Stimulated activated CD4-positive, alpha-beta T cell treated with anti-CD3 and anti-CD28 coated beads, Interleukin-1b, Interleukin-23, amount 100 ng/mL, for 1 hour (primary cell): ENCODE data around the gene PARP12.

ENCODE experiments used
- DNase-seq, 2 donors: peaks; one replicate each; pipeline ENCODE4 v3.0.0-alpha.2; 2020; ENCODE audit warnings: low read depth in 2 of 2

The PARP12 gene

DNA sequence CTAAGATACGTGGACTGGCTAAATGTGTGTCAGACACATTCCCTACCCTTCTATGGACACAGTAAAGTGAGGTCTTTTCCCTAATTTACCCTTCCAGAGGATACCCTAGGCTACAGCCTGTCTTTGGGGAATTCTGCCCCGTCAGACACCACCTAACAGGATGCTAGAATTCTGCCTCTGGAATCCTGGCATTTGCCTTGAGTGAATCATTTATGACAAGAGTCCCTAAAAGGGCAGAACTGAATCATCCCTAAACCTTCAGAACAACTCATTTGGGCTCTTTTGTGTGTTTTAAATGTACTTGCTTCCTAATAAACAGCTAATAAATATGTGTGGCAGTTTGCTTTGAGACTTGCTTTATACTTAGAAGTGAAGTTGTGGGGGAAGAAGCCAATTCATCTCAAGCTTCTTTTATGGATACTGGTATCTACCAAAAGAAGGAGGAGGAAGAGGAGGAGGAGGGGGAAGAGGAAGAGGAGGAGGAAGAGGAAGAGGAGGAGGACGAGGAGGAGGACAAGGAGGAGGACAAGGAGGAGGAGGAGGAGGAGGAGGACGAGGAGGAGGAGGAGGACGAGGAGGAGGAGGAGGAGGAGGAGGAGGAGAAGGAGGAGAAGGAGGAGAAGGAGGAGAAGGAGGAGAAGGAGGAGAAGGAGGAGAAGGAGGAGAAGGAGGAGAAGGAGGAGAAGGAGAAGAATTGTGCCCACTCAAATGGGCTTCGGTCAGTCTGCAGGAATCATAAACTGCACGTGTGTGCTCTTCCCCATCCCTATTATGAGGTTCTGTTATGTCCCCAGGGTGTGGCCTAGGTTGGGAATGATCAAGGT is 27.1 kb downstream of the PARP12 start:
- DNase-seq, result no peak

DNA sequence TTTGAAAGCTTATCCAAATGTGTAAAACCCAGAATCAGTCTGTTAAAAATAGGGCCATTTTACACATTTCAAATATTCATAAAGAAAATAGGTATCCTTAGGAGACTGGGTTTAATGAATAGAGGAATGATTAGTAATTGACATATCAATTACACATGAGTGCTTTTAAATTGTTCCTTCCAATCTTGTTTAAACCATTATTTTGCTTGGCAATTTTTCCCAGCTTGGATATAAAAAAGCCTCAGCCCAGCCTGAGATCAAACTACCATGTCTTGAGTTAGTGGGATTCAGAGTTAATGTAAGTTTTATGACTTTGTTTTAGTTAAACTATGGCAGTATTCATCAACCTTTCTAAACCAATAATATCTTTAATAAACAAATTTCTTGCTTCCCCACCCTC is 28.3 kb downstream of the PARP12 start:
- no peak for DNase-seq

DNA sequence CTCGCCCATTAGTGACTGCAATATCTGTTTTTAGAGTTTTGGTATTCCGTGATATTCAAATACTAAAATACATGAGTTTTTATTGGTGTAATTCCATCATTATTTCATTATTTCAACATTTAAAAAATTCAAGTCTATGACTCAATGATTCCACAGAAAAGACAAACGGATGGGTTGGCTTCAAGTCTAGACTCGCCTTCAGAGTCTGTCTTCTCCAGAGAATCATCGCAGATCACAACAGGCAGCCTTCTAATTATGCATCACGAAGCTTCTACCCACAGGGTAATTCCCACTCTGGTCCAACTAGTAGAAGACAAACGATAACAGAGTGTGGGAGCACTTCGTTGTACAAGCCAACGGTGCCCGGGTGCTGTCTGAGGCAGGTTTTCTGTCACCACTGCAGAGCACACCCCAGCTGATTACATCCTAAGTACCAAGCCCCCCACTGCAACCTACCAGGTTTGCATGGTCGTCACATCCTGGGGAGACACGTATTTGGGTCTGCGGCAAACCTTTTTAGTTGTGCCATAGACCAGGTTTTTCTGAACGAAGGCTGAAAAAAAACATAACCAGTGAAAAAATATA is 28.9 kb downstream of the PARP12 start:
- DNase-seq, result no peak

DNA sequence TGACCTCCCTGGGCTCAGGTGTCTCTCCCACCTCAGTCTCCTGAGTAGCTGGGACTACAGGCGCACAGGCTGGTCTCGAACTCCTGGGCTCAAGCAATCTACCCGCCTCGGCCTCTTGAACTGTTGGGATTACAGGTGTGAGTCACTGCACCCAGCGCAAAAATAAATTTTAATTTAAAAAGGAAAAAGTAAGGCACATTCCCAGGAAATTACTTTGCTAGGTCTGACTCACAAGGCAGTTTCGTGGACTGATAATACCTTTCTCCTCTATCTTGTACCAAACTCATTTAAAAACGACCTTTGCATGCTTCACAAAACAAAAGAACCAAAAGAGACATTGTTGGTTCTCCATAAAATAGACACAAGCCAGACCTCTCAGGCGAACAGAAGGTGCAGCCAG is 29.7 kb downstream of the PARP12 start:
- no peak for DNase-seq

DNA sequence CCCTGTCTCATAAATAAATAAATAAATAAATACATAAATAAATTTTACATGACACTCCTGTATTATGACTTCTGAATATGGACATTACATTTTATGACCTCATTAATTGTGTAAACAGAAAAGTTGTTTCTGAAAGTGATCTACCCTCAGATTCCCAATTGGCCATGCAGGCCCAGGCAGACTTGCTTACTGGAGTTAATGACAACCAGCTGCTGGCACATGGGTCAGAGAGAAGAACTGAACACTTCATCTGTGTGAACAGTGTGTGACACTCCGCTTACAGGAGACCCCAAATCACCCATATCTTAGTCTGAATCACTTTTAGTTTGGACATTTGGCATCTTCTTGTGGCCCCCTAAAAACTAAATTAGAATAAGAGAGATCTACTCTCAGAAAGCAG is 31.4 kb downstream of the PARP12 start:
- no peak for DNase-seq

DNA sequence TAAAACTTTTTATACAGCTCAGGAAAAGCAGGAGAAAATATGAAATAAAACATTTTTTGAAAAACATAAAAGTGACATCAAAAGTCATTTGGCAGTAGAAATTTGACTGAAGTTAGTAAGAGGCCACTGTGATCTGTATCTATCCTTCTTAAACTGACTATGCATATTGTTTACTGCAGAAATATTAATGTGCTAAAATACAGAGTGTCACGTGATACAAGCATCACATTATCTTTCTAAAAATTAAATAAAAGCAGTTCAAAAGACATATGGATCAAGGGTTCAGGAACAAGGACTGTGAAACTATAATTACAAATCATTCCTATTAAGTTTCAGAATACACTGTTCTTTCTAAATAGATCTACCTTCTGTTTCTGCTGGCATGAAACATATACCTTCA is 33.7 kb downstream of the PARP12 start:
- no peak for DNase-seq

- no peak for DNase-seq
These were observed 34.4 kb downstream of the PARP12 start for GRCh38 chr7:140028311-140028710.

DNA sequence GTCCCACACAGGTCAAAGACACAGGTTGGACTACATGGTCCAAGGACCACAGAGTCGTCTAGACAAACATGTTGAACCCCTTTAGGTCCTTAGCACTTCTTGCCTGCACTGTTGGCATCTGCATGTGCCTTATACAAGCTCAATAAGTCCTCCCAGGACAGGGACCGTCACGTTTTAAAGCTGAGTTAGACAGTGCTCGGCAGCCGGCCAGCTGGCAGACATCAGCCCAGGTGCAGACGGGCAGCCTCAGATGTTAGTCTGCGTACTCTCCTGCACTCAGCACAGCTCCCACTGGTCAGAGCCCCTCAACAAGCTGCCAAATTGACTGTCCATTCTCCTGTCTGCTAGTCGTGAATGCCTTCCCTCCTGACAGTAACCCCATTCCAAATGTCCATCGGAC is 34.9 kb downstream of the PARP12 start:
- DNase-seq, result no peak

DNA sequence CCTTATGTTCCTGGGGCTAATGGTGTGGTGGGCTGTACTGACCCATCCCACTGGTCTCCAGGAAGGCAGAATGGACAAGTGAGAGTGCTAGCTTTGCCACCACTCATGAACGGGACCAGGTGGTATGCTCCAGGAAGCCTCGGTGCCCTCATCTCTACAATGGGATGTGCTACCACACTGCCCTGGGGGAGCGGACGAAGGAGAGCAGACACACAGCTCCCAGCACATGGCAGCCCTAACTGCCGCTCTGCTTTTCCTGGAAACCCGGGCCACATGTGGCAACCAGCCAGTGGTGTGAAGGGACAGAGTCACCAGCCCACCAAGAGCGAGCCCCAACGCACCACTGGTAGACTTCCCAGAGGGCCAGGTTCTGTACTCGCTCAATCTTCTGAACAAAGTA is 35.8 kb downstream of the PARP12 start:
- DNase-seq, result no peak

DNA sequence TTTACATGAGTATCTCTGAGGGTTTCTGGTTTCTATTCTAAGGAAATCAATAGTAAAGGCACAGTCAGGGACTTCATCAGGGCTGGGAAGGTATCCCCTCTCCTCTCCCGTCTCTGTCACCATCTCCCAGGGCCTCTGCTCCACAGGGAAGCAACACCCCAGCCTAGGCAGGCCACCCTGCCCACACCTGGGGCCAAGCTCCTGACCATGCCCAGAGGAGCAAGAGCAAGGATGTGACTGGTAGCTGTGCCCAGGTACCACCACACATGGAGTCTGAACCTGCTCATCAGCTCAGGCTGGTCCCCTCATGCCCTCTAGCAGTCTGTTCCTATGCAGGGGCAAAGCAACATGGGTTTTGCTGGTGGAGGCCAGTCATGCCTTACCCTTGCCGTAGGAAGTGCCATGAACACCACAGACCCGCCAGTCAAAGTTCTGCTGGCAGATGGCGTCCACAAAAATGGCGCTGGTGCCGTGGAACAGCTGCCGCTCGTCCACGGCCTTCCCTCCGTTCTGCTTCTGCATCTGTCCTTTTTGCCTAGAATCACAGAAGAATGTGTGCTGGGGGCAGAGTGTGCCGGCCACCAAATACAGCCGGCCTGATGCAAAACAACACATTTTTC is 36.8 kb downstream of the PARP12 start:
- no peak for DNase-seq

- DNase-seq, result no peak
These were observed 37.5 kb downstream of the PARP12 start for GRCh38 chr7:140025241-140025640.

GRCh38 chr7:140024585-140024984 is 38.2 kb downstream of the PARP12 start:
- DNase-seq, result no peak

DNA sequence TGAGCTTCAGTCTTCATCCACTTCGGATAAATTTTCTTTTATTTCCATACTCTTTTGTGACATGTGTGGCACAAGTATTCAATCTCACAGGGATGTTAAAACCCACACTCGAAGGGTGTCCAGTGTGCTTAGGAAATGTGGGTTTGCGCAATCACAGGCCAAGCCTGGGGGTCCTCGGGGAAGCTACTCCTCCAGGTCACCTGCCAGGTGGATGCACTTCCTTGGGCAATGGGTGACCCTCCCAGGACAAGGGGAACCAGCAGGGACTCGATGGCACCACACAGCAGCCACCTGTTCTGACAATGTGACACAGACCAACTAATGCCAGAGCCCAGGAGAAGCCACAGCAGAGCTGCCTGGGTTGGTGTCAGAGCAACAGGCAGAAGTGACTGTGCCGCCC is 39.0 kb downstream of the PARP12 start:
- no peak for DNase-seq

- DNase-seq, result no peak
These were observed 40.1 kb downstream of the PARP12 start for GRCh38 chr7:140022582-140023211.

GRCh38 chr7:140021603-140022002 is 41.1 kb downstream of the PARP12 start:
- no peak for DNase-seq

DNA sequence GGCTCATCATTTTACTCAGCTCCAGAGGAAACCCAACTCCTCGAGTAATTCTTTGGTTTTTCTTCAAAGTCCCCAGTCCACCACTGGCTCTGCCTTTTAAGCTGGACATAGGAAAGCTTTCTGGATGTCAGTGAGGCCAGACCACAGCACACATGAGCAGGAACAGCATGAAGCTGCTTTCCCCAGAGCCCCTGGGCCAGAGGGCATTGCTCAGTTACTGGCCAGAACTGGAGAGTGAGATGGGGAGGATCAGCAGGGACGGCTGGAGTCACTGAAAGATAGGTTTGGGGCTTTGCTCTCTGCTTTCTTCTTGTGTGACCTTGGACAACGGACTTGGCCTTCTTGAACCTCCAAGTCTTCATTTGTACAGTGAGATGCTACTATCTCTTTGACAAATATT is 43.1 kb downstream of the PARP12 start:
- DNase-seq, result no peak

GRCh38 chr7:140019172-140019571 is 43.6 kb downstream of the PARP12 start:
- no peak for DNase-seq

- no peak for DNase-seq
These were observed 44.4 kb downstream of the PARP12 start for GRCh38 chr7:140018125-140019043.

DNA sequence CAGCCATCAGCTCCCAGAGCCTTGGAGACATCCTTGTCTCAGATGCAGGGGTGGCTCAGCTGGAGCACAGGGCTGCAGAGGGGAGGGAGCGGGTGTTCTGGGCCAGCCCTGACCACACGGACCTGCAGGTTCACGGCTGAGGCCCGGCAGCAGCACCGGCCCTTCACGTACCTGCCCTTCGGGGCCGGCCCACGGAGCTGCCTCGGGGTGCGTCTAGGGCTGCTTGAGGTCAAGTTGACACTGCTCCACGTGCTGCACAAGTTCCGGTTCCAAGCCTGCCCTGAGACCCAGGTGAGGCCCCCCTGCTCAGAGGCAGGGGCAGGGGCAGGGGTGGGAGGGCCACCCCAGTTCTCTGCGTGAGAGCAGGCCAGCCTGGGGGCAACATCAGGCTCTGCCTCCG is 45.2 kb downstream of the PARP12 start:
- DNase-seq, result no peak

- no peak for DNase-seq
These were observed 45.7 kb downstream of the PARP12 start for GRCh38 chr7:140017034-140017433.

DNA sequence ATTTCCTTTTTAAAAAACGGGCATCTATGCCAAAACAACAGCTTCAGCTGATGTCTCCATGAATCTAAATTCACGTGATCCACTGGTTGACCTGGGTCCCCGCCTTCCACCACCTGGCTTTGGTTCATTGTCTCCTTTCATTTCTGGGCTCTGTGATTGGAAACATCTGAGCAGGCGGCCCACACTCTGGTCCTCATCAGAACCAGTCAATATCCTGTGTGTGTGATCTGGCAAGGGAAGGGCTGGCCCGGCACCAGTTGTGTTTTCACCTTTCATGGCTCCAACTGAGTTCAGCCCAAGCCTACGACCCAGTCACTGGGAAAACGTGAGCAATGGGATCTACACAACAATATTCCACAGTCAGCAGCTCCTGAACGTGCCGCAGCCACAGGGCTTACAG is 46.2 kb downstream of the PARP12 start:
- DNase-seq, result no peak
